SK-N-SH treated with all-trans-retinoic acid at 6 μM for 48 hours (cell line): ENCODE data around the gene SLC22A23.

Experiments used
- ATAC-seq: fragments of 200-7000 bp; cut with Tn5 transposase; 3 replicates; pipeline ENCODE4 v1.9.1; 2020; ENCODE audit warnings: mild to moderate bottlenecking, moderate library complexity
- ARNTL ChIP-seq: fragments of 450-650 bp; formaldehyde crosslinking; IDR thresholded peaks from 2 replicates; pipeline ENCODE4 v1.5.0; 2020; ENCODE audit warnings: low read depth, mild to moderate bottlenecking, moderate library complexity, borderline replicate concordance
- CSDC2 ChIP-seq: fragments of 250-450 bp; sonication (Bioruptor Pico); IDR thresholded peaks from 2 replicates; pipeline ENCODE4 v1.5.0; 2020; ENCODE audit warnings: mild to moderate bottlenecking, moderate library complexity
- GLIS3 ChIP-seq: fragments of 250-450 bp; sonication (Bioruptor Pico); IDR thresholded peaks from 2 replicates; pipeline ENCODE4 v1.5.0; 2020; ENCODE audit warnings: mild to moderate bottlenecking, moderate library complexity
- RARB ChIP-seq: fragments of 250-450 bp; sonication (Bioruptor Pico); IDR thresholded peaks from 2 replicates; pipeline ENCODE4 v1.8.0; 2021; ENCODE audit warnings: mild to moderate bottlenecking, moderate library complexity
- SNAI2 ChIP-seq: fragments of 250-450 bp; sonication (Bioruptor Pico); IDR thresholded peaks from 2 replicates; pipeline ENCODE4 v1.5.0; 2020; ENCODE audit warnings: mild to moderate bottlenecking, moderate library complexity
- TOX ChIP-seq: fragments of 250-450 bp; sonication (Bioruptor Pico); IDR thresholded peaks from 2 replicates; pipeline ENCODE4 v1.8.0; 2021; ENCODE audit warnings: mild to moderate bottlenecking, moderate library complexity, borderline replicate concordance
- ZC3H10 ChIP-seq: fragments of 250-450 bp; sonication (Bioruptor Pico); IDR thresholded peaks from 2 replicates; pipeline ENCODE4 v1.5.1; 2021; ENCODE audit warnings: mild to moderate bottlenecking, moderate library complexity
- ZFP30 ChIP-seq: fragments of 450-650 bp; formaldehyde crosslinking; IDR thresholded peaks from 2 replicates; pipeline ENCODE4 v1.5.0; 2022; ENCODE audit warnings: mild to moderate bottlenecking, moderate library complexity
- ZNF8 ChIP-seq: fragments of 450-650 bp; formaldehyde crosslinking; IDR thresholded peaks from 2 replicates; pipeline ENCODE4 v1.5.0; 2020; ENCODE audit warnings: mild to moderate bottlenecking, moderate library complexity
- TF ChIP-seq, protein P1 (sequence below): fragments of 250-450 bp; sonication (Bioruptor Pico); IDR thresholded peaks from 2 replicates; pipeline ENCODE4 v1.5.0; 2020; ENCODE audit warnings: mild to moderate bottlenecking, moderate library complexity
- TF ChIP-seq, protein P2 (sequence below): fragments of 250-450 bp; sonication (Bioruptor Pico); IDR thresholded peaks from 2 replicates; pipeline ENCODE4 v1.5.1; 2020; ENCODE audit warnings: low read depth, mild to moderate bottlenecking, moderate library complexity
- TF ChIP-seq, protein P3 (sequence below): fragments of 250-450 bp; sonication (Bioruptor Pico); IDR thresholded peaks from 2 replicates; pipeline ENCODE4 v1.8.0; 2021; ENCODE audit warnings: low read depth, mild to moderate bottlenecking, moderate library complexity, borderline replicate concordance

Gene SLC22A23

DNA sequence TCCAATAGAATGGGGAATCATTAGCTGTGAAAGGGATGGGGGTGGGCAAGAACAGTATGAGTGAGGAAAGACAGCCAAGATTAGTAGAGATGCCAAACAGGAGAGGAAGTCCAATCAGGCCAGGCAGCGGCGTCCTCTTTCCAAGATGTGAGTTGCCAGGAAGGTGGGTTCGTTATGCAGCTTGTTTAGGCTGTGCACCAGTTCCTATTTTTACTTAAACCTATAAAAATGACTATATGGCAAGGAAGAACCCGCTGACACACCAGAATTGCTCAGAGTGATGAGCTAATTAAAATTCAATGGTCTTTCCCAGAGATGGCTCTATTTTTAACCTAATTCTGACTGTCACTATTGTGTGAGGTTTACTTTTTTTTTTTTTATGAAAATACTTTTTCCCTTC, 88.2 kb downstream of the SLC22A23 start:
- TF ChIP-seq GLIS3 (CRISPR knock-in tag), result no peak
- TF ChIP-seq CSDC2, result no peak
- no peak for TF ChIP-seq RARB (CRISPR knock-in tag)
- TF ChIP-seq, protein P1, sequence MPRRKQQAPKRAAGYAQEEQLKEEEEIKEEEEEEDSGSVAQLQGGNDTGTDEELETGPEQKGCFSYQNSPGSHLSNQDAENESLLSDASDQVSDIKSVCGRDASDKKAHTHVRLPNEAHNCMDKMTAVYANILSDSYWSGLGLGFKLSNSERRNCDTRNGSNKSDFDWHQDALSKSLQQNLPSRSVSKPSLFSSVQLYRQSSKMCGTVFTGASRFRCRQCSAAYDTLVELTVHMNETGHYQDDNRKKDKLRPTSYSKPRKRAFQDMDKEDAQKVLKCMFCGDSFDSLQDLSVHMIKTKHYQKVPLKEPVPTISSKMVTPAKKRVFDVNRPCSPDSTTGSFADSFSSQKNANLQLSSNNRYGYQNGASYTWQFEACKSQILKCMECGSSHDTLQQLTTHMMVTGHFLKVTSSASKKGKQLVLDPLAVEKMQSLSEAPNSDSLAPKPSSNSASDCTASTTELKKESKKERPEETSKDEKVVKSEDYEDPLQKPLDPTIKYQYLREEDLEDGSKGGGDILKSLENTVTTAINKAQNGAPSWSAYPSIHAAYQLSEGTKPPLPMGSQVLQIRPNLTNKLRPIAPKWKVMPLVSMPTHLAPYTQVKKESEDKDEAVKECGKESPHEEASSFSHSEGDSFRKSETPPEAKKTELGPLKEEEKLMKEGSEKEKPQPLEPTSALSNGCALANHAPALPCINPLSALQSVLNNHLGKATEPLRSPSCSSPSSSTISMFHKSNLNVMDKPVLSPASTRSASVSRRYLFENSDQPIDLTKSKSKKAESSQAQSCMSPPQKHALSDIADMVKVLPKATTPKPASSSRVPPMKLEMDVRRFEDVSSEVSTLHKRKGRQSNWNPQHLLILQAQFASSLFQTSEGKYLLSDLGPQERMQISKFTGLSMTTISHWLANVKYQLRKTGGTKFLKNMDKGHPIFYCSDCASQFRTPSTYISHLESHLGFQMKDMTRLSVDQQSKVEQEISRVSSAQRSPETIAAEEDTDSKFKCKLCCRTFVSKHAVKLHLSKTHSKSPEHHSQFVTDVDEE (CRISPR knock-in tag), result no peak
- TF ChIP-seq, protein P2, sequence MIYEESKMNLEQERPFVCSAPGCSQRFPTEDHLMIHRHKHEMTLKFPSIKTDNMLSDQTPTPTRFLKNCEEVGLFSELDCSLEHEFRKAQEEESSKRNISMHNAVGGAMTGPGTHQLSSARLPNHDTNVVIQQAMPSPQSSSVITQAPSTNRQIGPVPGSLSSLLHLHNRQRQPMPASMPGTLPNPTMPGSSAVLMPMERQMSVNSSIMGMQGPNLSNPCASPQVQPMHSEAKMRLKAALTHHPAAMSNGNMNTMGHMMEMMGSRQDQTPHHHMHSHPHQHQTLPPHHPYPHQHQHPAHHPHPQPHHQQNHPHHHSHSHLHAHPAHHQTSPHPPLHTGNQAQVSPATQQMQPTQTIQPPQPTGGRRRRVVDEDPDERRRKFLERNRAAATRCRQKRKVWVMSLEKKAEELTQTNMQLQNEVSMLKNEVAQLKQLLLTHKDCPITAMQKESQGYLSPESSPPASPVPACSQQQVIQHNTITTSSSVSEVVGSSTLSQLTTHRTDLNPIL, result no peak
- no peak for TF ChIP-seq ZC3H10
- no peak for TF ChIP-seq ZFP30
- ATAC-seq, result no peak

DNA sequence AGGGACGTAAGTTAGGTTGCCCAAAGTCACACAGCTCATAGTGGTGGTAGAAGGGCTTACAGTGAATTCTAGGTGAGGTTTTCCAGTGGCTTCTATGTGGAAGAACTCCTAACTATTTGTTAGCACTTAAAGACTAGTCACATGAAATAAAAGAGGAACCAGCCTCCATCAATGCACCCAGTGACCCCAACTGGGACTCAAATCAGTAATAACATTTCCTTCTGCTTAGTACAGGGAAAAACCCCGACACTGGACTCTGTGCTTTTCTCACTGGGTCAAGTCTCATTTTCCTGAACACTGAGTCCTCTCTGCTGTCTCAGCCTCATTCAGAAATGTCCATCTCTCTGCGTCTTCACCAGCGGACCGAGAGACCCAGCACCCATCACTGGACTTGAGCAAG, 89.2 kb downstream of the SLC22A23 start:
- no peak for ATAC-seq
- no peak for TF ChIP-seq TOX (CRISPR knock-in tag)
- TF ChIP-seq SNAI2, result no peak
- TF ChIP-seq, protein P2, result no peak
- TF ChIP-seq, protein P3, sequence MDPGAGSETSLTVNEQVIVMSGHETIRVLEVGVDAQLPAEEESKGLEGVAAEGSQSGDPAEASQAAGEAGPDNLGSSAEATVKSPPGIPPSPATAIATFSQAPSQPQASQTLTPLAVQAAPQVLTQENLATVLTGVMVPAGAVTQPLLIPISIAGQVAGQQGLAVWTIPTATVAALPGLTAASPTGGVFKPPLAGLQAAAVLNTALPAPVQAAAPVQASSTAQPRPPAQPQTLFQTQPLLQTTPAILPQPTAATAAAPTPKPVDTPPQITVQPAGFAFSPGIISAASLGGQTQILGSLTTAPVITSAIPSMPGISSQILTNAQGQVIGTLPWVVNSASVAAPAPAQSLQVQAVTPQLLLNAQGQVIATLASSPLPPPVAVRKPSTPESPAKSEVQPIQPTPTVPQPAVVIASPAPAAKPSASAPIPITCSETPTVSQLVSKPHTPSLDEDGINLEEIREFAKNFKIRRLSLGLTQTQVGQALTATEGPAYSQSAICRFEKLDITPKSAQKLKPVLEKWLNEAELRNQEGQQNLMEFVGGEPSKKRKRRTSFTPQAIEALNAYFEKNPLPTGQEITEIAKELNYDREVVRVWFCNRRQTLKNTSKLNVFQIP (CRISPR knock-in tag), result no peak
- TF ChIP-seq, protein P1 (CRISPR knock-in tag), result no peak

DNA sequence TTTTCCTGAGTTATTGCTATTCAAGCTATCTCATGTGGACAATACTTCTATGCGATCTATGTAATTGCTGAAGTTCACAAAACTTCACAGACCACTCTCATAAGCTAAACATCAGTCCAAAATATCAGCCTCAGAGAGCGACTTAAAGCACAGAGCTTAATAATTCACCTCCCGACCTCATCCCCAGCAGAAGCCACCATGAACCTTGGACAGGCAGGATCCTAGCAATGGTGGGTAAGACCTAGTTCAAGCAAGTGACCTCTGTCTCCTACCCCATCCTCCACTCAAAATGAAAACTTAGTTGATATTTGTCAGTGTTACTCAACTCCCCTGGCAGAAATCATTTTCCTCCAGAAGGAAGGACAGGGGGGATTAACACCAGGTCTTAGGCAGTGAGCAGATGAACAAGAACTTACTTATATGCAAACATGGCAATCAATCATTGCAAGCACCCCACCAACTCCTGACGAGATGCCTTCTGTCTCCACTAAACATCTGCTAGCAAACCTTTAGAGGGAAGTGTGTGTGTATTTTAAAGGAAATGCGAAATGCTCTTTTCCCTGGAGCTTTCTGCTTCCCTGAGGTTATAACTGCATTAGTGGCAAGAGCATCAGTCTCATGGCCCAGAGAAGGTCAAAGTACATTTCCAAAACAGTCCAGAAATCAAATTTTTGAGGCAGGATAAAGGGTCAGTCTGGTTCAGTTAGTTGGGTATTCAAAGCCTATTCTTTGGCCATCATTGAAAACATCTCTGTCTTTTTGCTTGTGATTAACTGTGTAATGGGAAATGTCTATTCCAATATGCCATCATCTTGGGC, 90.0 kb downstream of the SLC22A23 start:
- ATAC-seq, result no peak
- TF ChIP-seq GLIS3 (CRISPR knock-in tag) (no peak), CSDC2 (no peak), TOX (CRISPR knock-in tag) (no peak), ARNTL (CRISPR knock-in tag) (no peak), ZNF8 (CRISPR knock-in tag) (no peak)
- TF ChIP-seq, protein P1 (CRISPR knock-in tag), result no peak
- TF ChIP-seq, protein P2, result no peak
